HK-2 (cell line): ENCODE data around the gene SLC5A11.
A peak's percentile ranks its signal among the peaks of the same experiment; 100 is the strongest.
"Not testable (repeated sequence)": the region's sequence is repeated elsewhere in the genome, so short reads cannot be mapped to it uniquely, and the experiment has no call there.

ENCODE experiments used
- DNase-seq: peaks from one replicate; pipeline ENCODE4 v3.0.0-alpha.2; 2018; ENCODE audit not compliant: unreplicated experiment

The SLC5A11 gene

GRCh38 chr16:24845726-24846547, at the start of gene SLC5A11:
TSS of gene SLC5A11 (plus strand) at chr16:24845963. CDS start at chr16:24858644, 12,681 bp downstream.
- DNase-seq: no peak

GRCh38 chr16:24800586-24800985, 45.2 kb upstream of the SLC5A11 start:
- peak; percentile 33 for DNase-seq

GRCh38 chr16:24801761-24802302, 43.9 kb upstream of the SLC5A11 start:
- no peak for DNase-seq

- no peak for DNase-seq
Measured at GRCh38 chr16:24805484-24805883, 40.3 kb upstream of the SLC5A11 start.

- DNase-seq: no peak
Measured at GRCh38 chr16:24807301-24807700, 38.5 kb upstream of the SLC5A11 start.

- no peak for DNase-seq
Measured at GRCh38 chr16:24810951-24811843, 34.6 kb upstream of the SLC5A11 start.

- DNase-seq: not testable (repeated sequence)
Measured at GRCh38 chr16:24812813-24813212, 33.0 kb upstream of the SLC5A11 start.

GRCh38 chr16:24815021-24815420, 30.7 kb upstream of the SLC5A11 start:
- no peak for DNase-seq

- DNase-seq: no peak
Measured at GRCh38 chr16:24816688-24817087, 29.1 kb upstream of the SLC5A11 start.

GRCh38 chr16:24819462-24820040, 26.2 kb upstream of the SLC5A11 start:
- DNase-seq: no peak

GRCh38 chr16:24820522-24820921, 25.2 kb upstream of the SLC5A11 start:
- no peak for DNase-seq

- no peak for DNase-seq
Measured at GRCh38 chr16:24821129-24821528, 24.6 kb upstream of the SLC5A11 start.

GRCh38 chr16:24822542-24822941, 23.2 kb upstream of the SLC5A11 start:
- DNase-seq: no peak

- no peak for DNase-seq
Measured at GRCh38 chr16:24822974-24823373, 22.8 kb upstream of the SLC5A11 start.

GRCh38 chr16:24825696-24826095, 20.1 kb upstream of the SLC5A11 start:
- DNase-seq: no peak

- no peak for DNase-seq
Measured at GRCh38 chr16:24826096-24826690, 19.6 kb upstream of the SLC5A11 start.

GRCh38 chr16:24826817-24827566, 18.8 kb upstream of the SLC5A11 start:
- DNase-seq: no peak

- no peak for DNase-seq
Measured at GRCh38 chr16:24829153-24829552, 16.6 kb upstream of the SLC5A11 start.

- no peak for DNase-seq
Measured at GRCh38 chr16:24833352-24833751, 12.4 kb upstream of the SLC5A11 start.

GRCh38 chr16:24834459-24835335, 11.1 kb upstream of the SLC5A11 start:
- DNase-seq: no peak
